Testis (tissue), 2 donors: Measurements from ENCODE around the gene PIP5K1C.

ENCODE experiments used
- POLR2A ChIP-seq: fragments of 450-650 bp; IDR thresholded peaks from one replicate; pipeline ENCODE4 v1.6.1; 2017; ENCODE audit warnings: antibody characterized with exemption, mild to moderate bottlenecking, moderate library complexity
- TF ChIP-seq, protein P1 (sequence below), 3 experiments: fragments of 450-650 bp in 2 of 3; fragments of 200-600 bp in 1 of 3; sonication (generic) in 1 of 3; IDR thresholded peaks; one replicate each; pipeline ENCODE4 v1.5.1; 2016 to 2019; ENCODE audit warnings: antibody characterized with exemption in 3 of 3, mild to moderate bottlenecking in 2 of 3, moderate library complexity in 1 of 3

DNA sequence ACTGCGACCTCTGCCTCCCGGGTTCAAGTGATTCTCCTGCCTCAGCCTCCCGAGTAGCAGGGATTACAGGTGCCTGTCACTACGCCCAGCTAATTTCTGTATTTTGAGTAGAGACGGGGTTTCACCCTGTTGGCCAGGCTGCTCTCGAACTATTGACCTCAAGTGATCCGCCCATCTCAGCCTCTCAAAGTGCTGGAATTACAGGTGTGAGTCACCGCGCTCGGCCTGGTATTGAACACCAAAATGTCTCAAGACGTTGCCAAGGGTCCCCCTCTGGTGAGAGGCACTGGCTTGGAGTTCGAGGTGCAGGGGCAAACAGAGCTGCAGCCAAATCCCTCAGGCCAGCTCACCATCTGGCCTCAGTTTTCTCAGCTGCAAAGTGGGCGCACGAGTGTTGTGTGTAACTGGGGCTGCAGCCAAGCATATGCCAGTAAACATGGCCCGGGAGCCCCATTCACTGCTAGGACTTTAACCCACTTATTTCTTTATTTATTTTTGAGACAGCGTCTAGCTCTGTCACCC, 15.9 kb upstream of the PIP5K1C start:
- TF ChIP-seq, protein P1, sequence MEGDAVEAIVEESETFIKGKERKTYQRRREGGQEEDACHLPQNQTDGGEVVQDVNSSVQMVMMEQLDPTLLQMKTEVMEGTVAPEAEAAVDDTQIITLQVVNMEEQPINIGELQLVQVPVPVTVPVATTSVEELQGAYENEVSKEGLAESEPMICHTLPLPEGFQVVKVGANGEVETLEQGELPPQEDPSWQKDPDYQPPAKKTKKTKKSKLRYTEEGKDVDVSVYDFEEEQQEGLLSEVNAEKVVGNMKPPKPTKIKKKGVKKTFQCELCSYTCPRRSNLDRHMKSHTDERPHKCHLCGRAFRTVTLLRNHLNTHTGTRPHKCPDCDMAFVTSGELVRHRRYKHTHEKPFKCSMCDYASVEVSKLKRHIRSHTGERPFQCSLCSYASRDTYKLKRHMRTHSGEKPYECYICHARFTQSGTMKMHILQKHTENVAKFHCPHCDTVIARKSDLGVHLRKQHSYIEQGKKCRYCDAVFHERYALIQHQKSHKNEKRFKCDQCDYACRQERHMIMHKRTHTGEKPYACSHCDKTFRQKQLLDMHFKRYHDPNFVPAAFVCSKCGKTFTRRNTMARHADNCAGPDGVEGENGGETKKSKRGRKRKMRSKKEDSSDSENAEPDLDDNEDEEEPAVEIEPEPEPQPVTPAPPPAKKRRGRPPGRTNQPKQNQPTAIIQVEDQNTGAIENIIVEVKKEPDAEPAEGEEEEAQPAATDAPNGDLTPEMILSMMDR (IDR thresholded peaks at IDR 0.05) = no peak
- TF ChIP-seq POLR2A = no peak
